BE2C (cell line): ENCODE measurements around the gene PIGA.

Experiments
- DNase-seq: peaks from one replicate; pipeline ENCODE4 v3.0.0-alpha.2; 2020
- H3K27me3 ChIP-seq: fragments of 250-450 bp; sonication (Bioruptor Pico); 2 replicates; pipeline ENCODE4 v1.5.1; 2020; ENCODE audit warnings: mild to moderate bottlenecking
- H3K36me3 ChIP-seq: fragments of 250-450 bp; sonication (Bioruptor Pico); 2 replicates; pipeline ENCODE4 v1.5.1; 2020; ENCODE audit warnings: mild to moderate bottlenecking
- H3K4me1 ChIP-seq: fragments of 250-450 bp; sonication (Bioruptor Pico); 2 replicates; pipeline ENCODE4 v1.5.1; 2020
- H3K4me3 ChIP-seq: 2 replicates; pipeline ENCODE4 v1.5.1; 2011; ENCODE audit warnings: low read depth, low read length
- H3K9me3 ChIP-seq: fragments of 250-450 bp; sonication (Bioruptor Pico); 2 replicates; pipeline ENCODE4 v1.5.1; 2020
- TF ChIP-seq, protein P1 (sequence below): IDR thresholded peaks from 2 replicates; pipeline ENCODE4 v1.5.1; 2012; ENCODE audit warnings: mild to moderate bottlenecking, low read depth, low read length

Gene PIGA

DNA sequence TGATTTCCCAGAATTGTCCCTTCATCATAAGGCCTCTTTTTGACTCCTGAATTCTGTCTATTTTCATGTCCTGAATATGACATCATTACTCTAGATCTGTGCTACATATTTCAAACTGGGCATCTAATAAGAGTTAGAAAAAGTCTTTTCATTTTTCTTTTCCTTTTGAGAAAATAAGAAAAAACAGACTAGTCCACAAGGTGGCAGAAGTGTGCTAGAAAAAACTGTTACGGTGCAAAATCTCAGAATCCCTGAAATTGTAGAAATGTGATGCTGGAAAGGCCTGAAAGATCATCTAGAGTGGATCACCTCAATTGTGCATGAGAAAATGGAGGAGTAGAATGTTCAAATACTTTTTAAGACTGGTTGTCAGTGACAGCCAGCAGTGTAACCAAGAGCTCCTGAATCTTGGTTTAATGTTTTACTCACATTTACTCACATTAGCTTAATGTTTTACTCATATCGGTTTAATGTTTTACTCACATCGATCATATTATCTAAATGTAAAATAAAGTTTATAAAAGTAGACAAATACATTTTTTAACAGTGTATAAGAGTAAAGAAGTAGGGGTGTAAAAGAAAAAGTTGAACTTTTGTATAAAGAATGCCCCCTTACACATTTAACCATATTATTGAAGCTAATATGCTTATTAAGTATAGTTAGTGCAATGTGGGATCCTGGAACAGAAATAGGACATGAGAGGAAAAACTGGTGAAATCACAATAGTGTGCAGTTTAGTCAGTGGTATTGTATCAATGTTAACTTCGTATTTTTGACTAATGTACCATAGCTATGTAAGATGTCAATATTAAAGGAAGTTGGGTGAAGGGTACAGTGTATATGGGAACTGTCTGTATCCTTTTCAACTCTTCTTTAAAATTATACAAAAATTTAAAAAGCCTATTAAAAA, 35.1 kb downstream of the PIGA start:
- H3K9me3 ChIP-seq = no peaks in the 10 kb centered on the region
- H3K27me3 ChIP-seq = no peaks in the 10 kb centered on the region
- DNase-seq = no peak
- H3K4me1 ChIP-seq = no peaks in the 10 kb centered on the region
- TF ChIP-seq, protein P1, sequence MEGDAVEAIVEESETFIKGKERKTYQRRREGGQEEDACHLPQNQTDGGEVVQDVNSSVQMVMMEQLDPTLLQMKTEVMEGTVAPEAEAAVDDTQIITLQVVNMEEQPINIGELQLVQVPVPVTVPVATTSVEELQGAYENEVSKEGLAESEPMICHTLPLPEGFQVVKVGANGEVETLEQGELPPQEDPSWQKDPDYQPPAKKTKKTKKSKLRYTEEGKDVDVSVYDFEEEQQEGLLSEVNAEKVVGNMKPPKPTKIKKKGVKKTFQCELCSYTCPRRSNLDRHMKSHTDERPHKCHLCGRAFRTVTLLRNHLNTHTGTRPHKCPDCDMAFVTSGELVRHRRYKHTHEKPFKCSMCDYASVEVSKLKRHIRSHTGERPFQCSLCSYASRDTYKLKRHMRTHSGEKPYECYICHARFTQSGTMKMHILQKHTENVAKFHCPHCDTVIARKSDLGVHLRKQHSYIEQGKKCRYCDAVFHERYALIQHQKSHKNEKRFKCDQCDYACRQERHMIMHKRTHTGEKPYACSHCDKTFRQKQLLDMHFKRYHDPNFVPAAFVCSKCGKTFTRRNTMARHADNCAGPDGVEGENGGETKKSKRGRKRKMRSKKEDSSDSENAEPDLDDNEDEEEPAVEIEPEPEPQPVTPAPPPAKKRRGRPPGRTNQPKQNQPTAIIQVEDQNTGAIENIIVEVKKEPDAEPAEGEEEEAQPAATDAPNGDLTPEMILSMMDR = peak; percentile 41
- H3K4me3 ChIP-seq = no peak overlapping the region
- no peaks in the 10 kb centered on the region for H3K36me3 ChIP-seq

DNA sequence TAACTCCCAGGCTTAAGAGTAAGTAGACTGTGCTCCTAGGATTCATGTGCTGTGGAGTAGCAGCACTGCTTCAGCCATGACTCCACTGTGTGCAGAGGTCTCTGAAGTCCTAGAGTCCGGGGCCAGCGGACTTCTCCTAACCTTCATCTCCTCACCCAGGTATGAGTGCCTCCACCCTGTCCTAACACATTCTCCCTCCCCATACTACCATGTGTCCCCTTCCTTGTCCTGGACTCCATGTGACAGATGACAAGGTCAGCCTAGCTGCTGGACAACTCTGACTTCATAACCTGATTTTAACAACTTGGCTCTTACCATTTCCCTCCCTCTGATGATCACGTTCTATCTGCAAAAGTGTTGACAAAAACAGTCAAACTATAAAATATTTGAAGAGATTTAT, 36.5 kb downstream of the PIGA start:
- no peaks in the 10 kb centered on the region for H3K36me3 ChIP-seq
- TF ChIP-seq, protein P1 = no peak
- no peak for DNase-seq
- H3K4me3 ChIP-seq = no peak overlapping the region
- no peaks in the 10 kb centered on the region for H3K27me3 ChIP-seq
- no peaks in the 10 kb centered on the region for H3K4me1 ChIP-seq
- H3K9me3 ChIP-seq = no peaks in the 10 kb centered on the region

DNA sequence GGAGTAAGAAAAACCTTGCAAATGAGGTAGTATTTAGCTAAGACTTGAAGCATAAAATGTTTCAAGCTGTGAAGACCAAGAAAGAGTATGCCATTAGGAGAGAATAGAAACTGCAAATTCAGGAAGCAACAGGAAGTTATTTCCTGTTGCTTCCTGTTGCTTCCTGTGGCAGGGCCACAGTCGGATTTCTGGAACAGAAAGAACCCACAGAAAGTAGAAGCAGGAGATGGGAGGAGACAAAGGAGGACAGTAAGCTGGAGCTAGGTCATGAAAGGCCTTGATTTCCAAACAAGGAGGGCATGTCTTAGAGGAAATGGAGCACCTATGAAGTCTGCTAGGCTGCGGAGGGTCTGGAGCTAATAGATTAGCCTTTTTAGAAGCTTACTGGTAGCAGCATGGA, 37.1 kb downstream of the PIGA start:
- H3K9me3 ChIP-seq = no peaks in the 10 kb centered on the region
- no peaks in the 10 kb centered on the region for H3K36me3 ChIP-seq
- no peak for DNase-seq
- no peaks in the 10 kb centered on the region for H3K4me1 ChIP-seq
- no peaks in the 10 kb centered on the region for H3K27me3 ChIP-seq
- H3K4me3 ChIP-seq = no peak overlapping the region
- TF ChIP-seq, protein P1 = no peak

GRCh38 chrX:15293451-15293850, 41.9 kb downstream of the PIGA start:
- H3K9me3 ChIP-seq = no peaks in the 10 kb centered on the region
- no peak overlapping the region for H3K4me3 ChIP-seq
- no peaks in the 10 kb centered on the region for H3K27me3 ChIP-seq
- no peaks in the 10 kb centered on the region for H3K36me3 ChIP-seq
- H3K4me1 ChIP-seq = no peaks in the 10 kb centered on the region
- DNase-seq = no peak
- TF ChIP-seq, protein P1 = no peak

DNA sequence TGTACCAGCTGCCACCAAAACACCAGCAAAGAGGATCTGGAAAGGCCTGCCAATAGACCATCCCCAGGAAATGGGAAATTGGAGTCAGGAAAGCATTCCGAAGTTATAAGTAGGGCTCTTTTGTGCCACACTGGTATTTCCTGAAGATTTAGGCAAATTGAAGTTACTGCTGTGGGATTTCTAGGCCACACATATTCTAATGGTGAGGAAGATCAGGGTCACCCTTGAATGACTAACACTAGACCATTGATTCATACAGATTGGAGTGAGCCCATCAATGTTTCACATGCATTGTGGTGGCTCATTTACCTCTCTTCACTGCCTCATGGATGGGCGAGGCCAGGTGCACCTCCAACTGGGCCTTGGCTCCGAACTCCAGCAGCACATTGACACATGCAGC, 42.5 kb downstream of the PIGA start:
- Histone ChIP-seq H3K4me1 (no peaks in the 10 kb centered on the region), H3K9me3 (no peaks in the 10 kb centered on the region), H3K4me3 (no peak overlapping the region), H3K36me3 (no peaks in the 10 kb centered on the region), H3K27me3 (no peaks in the 10 kb centered on the region)
- DNase-seq = no peak
- TF ChIP-seq, protein P1 = no peak

GRCh38 chrX:15277604-15278003, 57.7 kb downstream of the PIGA start:
- H3K4me1 ChIP-seq = no peaks in the 10 kb centered on the region
- H3K36me3 ChIP-seq = no peaks in the 10 kb centered on the region
- no peak overlapping the region for H3K4me3 ChIP-seq

More at GRCh38 chrX:15277604-15278003, 57.7 kb downstream of the PIGA start:
- Histone ChIP-seq H3K9me3 (no peaks in the 10 kb centered on the region), H3K27me3 (no peaks in the 10 kb centered on the region)
- TF ChIP-seq, protein P1 = no peak
- DNase-seq = no peak
